Mesenchymal stem cell (in vitro differentiated cells and primary cell): ENCODE measurements around the gene LIFR.

ENCODE experiments used
- DNase-seq: peaks from one replicate; pipeline ENCODE4 v3.0.0-alpha.2; 2013
- H2AFZ ChIP-seq: one replicate; pipeline ENCODE4 v1.6.1; 2013; ENCODE audit warnings: low read depth, mild to moderate bottlenecking, control low read depth, inconsistent platforms, low read length, moderate library complexity
- H2AK5ac ChIP-seq: 2 replicates; pipeline ENCODE4 v1.6.1; 2013; ENCODE audit warnings: low read length, moderate library complexity, mild to moderate bottlenecking, inconsistent platforms; ENCODE audit not compliant: severe bottlenecking
- H2BK120ac ChIP-seq: one replicate; pipeline ENCODE4 v1.6.1; 2013; ENCODE audit warnings: low read depth, mild to moderate bottlenecking, inconsistent platforms, low read length, moderate library complexity
- H2BK12ac ChIP-seq, 2 experiments: one replicate each; pipeline ENCODE4 v1.6.1; 2013; ENCODE audit warnings: inconsistent platforms in 2 of 2, low read length in 2 of 2, mild to moderate bottlenecking in 2 of 2, moderate library complexity in 2 of 2, control low read depth in 1 of 2
- H2BK15ac ChIP-seq: one replicate; pipeline ENCODE4 v1.6.1; 2013; ENCODE audit warnings: mild to moderate bottlenecking, low read depth, inconsistent platforms; ENCODE audit not compliant: poor library complexity, severe bottlenecking
- H2BK5ac ChIP-seq: 2 replicates; pipeline ENCODE4 v1.6.1; 2013; ENCODE audit warnings: low read depth, mild to moderate bottlenecking, low read length, control low read depth, inconsistent platforms; ENCODE audit not compliant: poor library complexity, severe bottlenecking
- H3K14ac ChIP-seq, 2 experiments: one replicate each; pipeline ENCODE4 v1.6.1; 2013; ENCODE audit warnings: inconsistent platforms in 2 of 2, low read length in 2 of 2, control low read depth in 1 of 2, mild to moderate bottlenecking in 1 of 2, moderate library complexity in 1 of 2
- H3K18ac ChIP-seq, 2 experiments: one replicate each; pipeline ENCODE4 v1.6.1; 2013; ENCODE audit warnings: inconsistent platforms in 2 of 2, low read length in 2 of 2, control low read depth in 1 of 2, low read depth in 1 of 2, mild to moderate bottlenecking in 1 of 2
- H3K23ac ChIP-seq, 2 experiments: one replicate each; pipeline ENCODE4 v1.6.1; 2013; ENCODE audit warnings: inconsistent platforms in 2 of 2, low read length in 2 of 2, mild to moderate bottlenecking in 2 of 2, moderate library complexity in 2 of 2, control low read depth in 1 of 2
- H3K27ac ChIP-seq: 2 replicates; pipeline ENCODE4 v1.5.1; 2013; ENCODE audit warnings: mild to moderate bottlenecking, moderate library complexity, low read length, control low read depth, inconsistent platforms; ENCODE audit not compliant: poor library complexity, severe bottlenecking
- H3K27me3 ChIP-seq, 2 experiments: 2 replicates each; pipeline versions ENCODE4 v1.6.1 to v1.7.0; 2013; ENCODE audit warnings: low read length in 2 of 2, mild to moderate bottlenecking in 2 of 2, moderate library complexity in 2 of 2, control low read depth in 1 of 2, inconsistent platforms in 1 of 2; ENCODE audit not compliant: control insufficient read depth in 1 of 2, insufficient read depth in 1 of 2
- H3K36me3 ChIP-seq, 2 experiments: 2 replicates each; pipeline versions ENCODE4 v1.6.1 to v1.7.0; 2013; ENCODE audit warnings: low read length in 2 of 2, control low read depth in 1 of 2, inconsistent platforms in 1 of 2, low read depth in 1 of 2, mild to moderate bottlenecking in 1 of 2; ENCODE audit not compliant: insufficient read depth in 2 of 2, control insufficient read depth in 1 of 2
- H3K4ac ChIP-seq, 2 experiments: one replicate each; pipeline ENCODE4 v1.6.1; 2013; ENCODE audit warnings: inconsistent platforms in 2 of 2, low read length in 2 of 2, mild to moderate bottlenecking in 2 of 2, moderate library complexity in 2 of 2, control low read depth in 1 of 2, low read depth in 1 of 2
- H3K4me1 ChIP-seq: 2 replicates; pipeline ENCODE4 v1.6.1; 2013; ENCODE audit warnings: low read depth, low read length, control low read depth; ENCODE audit not compliant: control insufficient read depth, insufficient read depth
- H3K4me2 ChIP-seq: 2 replicates; pipeline ENCODE4 v1.6.1; 2013; ENCODE audit warnings: low read length, mild to moderate bottlenecking, inconsistent platforms; ENCODE audit not compliant: poor library complexity, severe bottlenecking
- H3K4me3 ChIP-seq, 2 experiments: 2 replicates each; pipeline versions ENCODE4 v1.5.1 to v1.7.0; 2013; ENCODE audit warnings: low read length in 2 of 2, mild to moderate bottlenecking in 2 of 2, control low read depth in 1 of 2, low read depth in 1 of 2; ENCODE audit not compliant: insufficient read depth in 1 of 2
- H3K79me1 ChIP-seq: replicated peaks from 2 replicates; pipeline ENCODE4 v1.6.1; 2013; ENCODE audit warnings: mild to moderate bottlenecking, control low read depth, low read length, inconsistent platforms; ENCODE audit not compliant: poor library complexity, severe bottlenecking
- H3K9ac ChIP-seq: 2 replicates; pipeline ENCODE4 v1.7.0; 2013; ENCODE audit warnings: mild to moderate bottlenecking, low read length, moderate library complexity
- H3K9me3 ChIP-seq: 2 replicates; pipeline ENCODE4 v1.7.0; 2013; ENCODE audit warnings: mild to moderate bottlenecking, low read length; ENCODE audit not compliant: control insufficient read depth
- H4K8ac ChIP-seq: one replicate; pipeline ENCODE4 v1.6.1; 2013; ENCODE audit warnings: inconsistent platforms, mild to moderate bottlenecking, low read length, moderate library complexity
- H4K91ac ChIP-seq: one replicate; pipeline ENCODE4 v1.6.1; 2013; ENCODE audit warnings: mild to moderate bottlenecking, low read length, inconsistent platforms
- WGBS: methylation state at CpG from one replicate; pipeline ENCODE4 v1.1.7; 2013; ENCODE audit warnings: mixed read lengths; 5-methylcytosine and 5-hydroxymethylcytosine counted together

Gene LIFR

DNA sequence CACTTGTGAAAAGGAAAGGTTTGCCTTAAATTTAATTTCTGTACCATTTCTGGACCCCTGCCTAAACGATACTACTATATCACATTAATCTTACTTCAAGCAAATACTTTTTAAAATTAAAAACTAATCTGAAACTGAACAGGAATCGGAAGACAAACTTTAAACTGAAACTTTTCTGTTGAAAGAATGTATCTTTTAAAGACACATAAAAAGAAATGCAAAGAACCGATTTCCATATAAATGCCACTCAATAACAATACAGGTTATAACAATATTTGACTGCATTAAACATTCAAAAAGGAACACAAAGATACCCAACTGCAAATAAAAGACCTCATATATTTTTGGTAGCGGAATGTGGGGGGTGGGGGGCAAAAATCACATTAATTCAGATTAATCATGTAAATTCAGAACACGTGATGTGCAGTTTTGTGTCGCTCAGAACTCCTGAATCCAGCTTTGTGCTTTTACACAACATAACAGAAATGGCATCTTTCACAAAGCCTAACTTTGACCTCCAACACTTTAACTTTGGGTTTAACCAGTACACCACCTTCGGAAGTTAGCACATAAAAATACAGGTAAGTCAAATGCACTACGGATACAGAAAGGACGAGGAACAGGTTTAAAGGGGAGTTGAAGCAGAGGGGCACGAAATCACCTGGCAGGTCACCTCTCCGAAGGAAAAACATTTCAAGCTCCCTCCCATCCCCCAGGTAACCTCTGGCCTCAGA lies 925 bp downstream of the LIFR start:
- 0% methylated on average over 6 of the region's 11 CpGs for WGBS
- Histone ChIP-seq H3K9ac (peak overlapping the region; percentile 90), H3K79me1 (peaks cover 17% of the 10 kb centered on the region), H3K4me1 (peaks cover 8% of the 10 kb centered on the region), H3K36me3 (peaks cover 0 to 3% of the 10 kb centered on the region in 2 experiments), H2AK5ac (no peak overlapping the region), H2BK5ac (no peak overlapping the region), H3K4me3 (peak overlapping the region; percentile 84 to 88), H3K14ac (peak overlapping the region in 1 of 2 experiments; percentile 26), H3K4ac (peak overlapping the region in 1 of 2 experiments; percentile 54), H3K4me2 (peak overlapping the region; percentile 80), H3K27me3 (no peaks in the 10 kb centered on the region), H2BK120ac (peak overlapping the region; percentile 98), H3K23ac (peak overlapping the region in 1 of 2 experiments; percentile 66), H2BK15ac (no peak overlapping the region), H3K27ac (no peak overlapping the region), H3K9me3 (no peaks in the 10 kb centered on the region), H2BK12ac (no peak overlapping the region), H3K18ac (peak overlapping the region; percentile 44 to 92), H2AFZ (no peak overlapping the region), H4K8ac (no peak overlapping the region), H4K91ac (no peak overlapping the region)
- DNase-seq, result no peak

DNA sequence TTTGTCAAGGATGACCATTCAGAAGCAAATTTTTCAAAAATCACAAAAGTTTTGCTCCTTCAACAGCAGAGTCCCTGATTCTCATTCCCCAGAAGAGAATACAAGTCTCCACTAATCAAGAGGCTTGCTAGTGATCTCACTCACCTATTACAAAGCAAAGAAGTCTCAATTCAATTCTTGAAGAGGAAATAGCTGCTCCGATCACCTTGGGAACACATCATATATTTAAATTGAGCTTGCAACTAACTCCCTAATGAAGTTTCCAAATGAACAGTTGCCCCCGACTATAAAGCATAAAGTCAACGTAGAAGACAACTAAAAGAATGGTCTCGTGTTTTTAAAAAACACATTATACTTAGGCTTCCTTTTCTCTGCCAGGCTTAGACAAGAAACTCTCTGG lies 1.6 kb downstream of the LIFR start:
- H3K79me1 ChIP-seq, result peaks cover 17% of the 10 kb centered on the region
- 57% methylated on average over 3 of the region's 4 CpGs for WGBS
- DNase-seq, result no peak

DNA sequence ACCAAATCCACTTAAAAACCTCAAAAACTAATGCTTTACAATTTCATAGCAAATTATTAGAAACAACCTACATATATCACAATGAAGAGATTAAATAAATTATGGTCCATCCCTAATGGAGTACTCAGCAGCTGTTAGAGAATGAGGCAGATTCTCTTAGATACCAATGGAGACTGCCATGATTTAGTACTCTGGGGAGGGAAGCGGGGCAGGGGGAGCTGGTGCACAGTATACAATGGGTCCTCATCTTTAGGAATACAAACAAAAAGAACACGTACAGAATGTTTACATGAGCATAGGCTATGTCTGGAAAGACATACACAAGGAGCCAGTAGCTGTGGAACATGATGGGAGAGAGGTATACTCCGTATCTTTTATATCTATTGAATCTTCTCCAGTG lies 2.0 kb downstream of the LIFR start:
- Histone ChIP-seq H2AFZ (no peak overlapping the region), H3K9me3 (no peaks in the 10 kb centered on the region), H2BK5ac (no peak overlapping the region), H2AK5ac (no peak overlapping the region), H3K14ac (no peak overlapping the region), H3K4ac (no peak overlapping the region), H3K4me3 (peak overlapping the region in 1 of 2 experiments; percentile 88), H4K91ac (no peak overlapping the region), H3K23ac (no peak overlapping the region), H4K8ac (no peak overlapping the region), H3K27ac (no peak overlapping the region), H3K27me3 (no peaks in the 10 kb centered on the region), H2BK12ac (no peak overlapping the region), H2BK15ac (no peak overlapping the region), H3K9ac (peak overlapping the region; percentile 90), H3K36me3 (peaks cover 0 to 3% of the 10 kb centered on the region in 2 experiments), H3K18ac (no peak overlapping the region), H2BK120ac (no peak overlapping the region), H3K79me1 (peaks cover 18% of the 10 kb centered on the region), H3K4me1 (peaks cover 11% of the 10 kb centered on the region), H3K4me2 (no peak overlapping the region)
- WGBS, result 47% methylated on average over 2 of the region's 3 CpGs
- no peak for DNase-seq

More for the DNA sequence above, 1.6 kb downstream of the LIFR start:
- H2BK12ac ChIP-seq, result no peak overlapping the region
- H3K27ac ChIP-seq, result no peak overlapping the region
- no peak overlapping the region for H4K91ac ChIP-seq
- no peak overlapping the region for H2BK15ac ChIP-seq
- peak overlapping the region; percentile 39 for H3K4me2 ChIP-seq
- no peak overlapping the region for H4K8ac ChIP-seq
- peak overlapping the region in 1 of 2 experiments; percentile 88 for H3K4me3 ChIP-seq
- H2AK5ac ChIP-seq, result no peak overlapping the region
- peaks cover 8% of the 10 kb centered on the region for H3K4me1 ChIP-seq
- H3K27me3 ChIP-seq, result no peaks in the 10 kb centered on the region
- no peak overlapping the region for H3K4ac ChIP-seq
- no peak overlapping the region for H2AFZ ChIP-seq
- no peak overlapping the region for H2BK5ac ChIP-seq
- H3K9ac ChIP-seq, result peak overlapping the region; percentile 90
- peak overlapping the region in 1 of 2 experiments; percentile 34 for H3K23ac ChIP-seq
- no peaks in the 10 kb centered on the region for H3K9me3 ChIP-seq
- no peak overlapping the region for H2BK120ac ChIP-seq
- peaks cover 0 to 3% of the 10 kb centered on the region in 2 experiments for H3K36me3 ChIP-seq
- H3K14ac ChIP-seq, result no peak overlapping the region
- H3K18ac ChIP-seq, result no peak overlapping the region

DNA sequence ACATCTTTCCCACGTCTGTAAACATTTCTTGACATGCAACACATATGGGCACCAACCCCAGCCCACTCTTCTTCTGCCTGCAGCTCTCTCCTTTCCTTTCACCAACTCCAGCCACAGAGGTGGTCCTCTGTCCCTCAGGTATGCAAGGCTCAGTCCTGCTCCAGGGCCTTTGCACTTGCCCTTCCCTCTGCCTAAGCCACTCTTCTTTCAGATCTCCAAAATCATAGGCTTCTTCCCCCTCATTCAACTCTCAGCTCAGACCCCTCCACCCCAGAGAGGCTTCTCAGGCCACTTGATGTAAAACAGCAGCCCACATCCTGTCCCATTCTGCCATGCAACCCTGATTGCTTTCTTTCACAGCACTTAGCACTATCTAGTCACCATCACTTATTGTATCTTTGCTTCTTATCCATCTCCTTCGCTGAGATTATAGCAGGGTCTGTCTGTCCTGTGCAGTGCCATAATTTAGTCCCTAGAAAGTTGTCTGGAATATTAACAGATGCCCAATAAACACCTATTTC lies 3.4 kb downstream of the LIFR start:
- no peak overlapping the region for H3K27ac ChIP-seq
- H2BK5ac ChIP-seq, result no peak overlapping the region
- no peak overlapping the region for H2AFZ ChIP-seq
- H3K79me1 ChIP-seq, result peaks cover 18% of the 10 kb centered on the region
- peaks cover 0 to 3% of the 10 kb centered on the region in 2 experiments for H3K36me3 ChIP-seq
- 46% methylated on average over 2 of the region's 2 CpGs for WGBS
- H3K14ac ChIP-seq, result no peak overlapping the region
- H2BK12ac ChIP-seq, result no peak overlapping the region
- H3K4me3 ChIP-seq, result no peak overlapping the region
- no peaks in the 10 kb centered on the region for H3K27me3 ChIP-seq
- H2BK120ac ChIP-seq, result peak overlapping the region; percentile 34
- H2AK5ac ChIP-seq, result no peak overlapping the region
- peak overlapping the region in 1 of 2 experiments; percentile 91 for H3K18ac ChIP-seq
- DNase-seq, result no peak
- no peak overlapping the region for H3K4ac ChIP-seq
- H3K23ac ChIP-seq, result no peak overlapping the region
- peaks cover 13% of the 10 kb centered on the region for H3K4me1 ChIP-seq
- H4K8ac ChIP-seq, result peak overlapping the region; percentile 49
- H4K91ac ChIP-seq, result no peak overlapping the region
- H2BK15ac ChIP-seq, result no peak overlapping the region
- H3K9ac ChIP-seq, result no peak overlapping the region
- H3K9me3 ChIP-seq, result no peaks in the 10 kb centered on the region
- no peak overlapping the region for H3K4me2 ChIP-seq
